GM23338 (cell line): ENCODE results near the gene CACNA2D4. TPM values are rescaled to one million over a fixed set of nuclear protein-coding genes. Genes with fewer than 3 reads are reported as not detected.

Source experiments
- ATAC-seq: fragments of 200-7000 bp; cut with Tn5 transposase; 3 replicates; pipeline ENCODE4 v1.9.1; 2020
- DNase-seq: peaks from one replicate; pipeline ENCODE4 v3.0.0-alpha.2; 2015; ENCODE audit warnings: low spot score
- H2AFZ ChIP-seq: fragments of 200-600 bp; sonication (generic); 2 replicates; pipeline ENCODE4 v1.8.0; 2016; ENCODE audit warnings: antibody characterized with exemption, mild to moderate bottlenecking, moderate library complexity
- H3F3A ChIP-seq: fragments of 200-600 bp; sonication (generic); replicated peaks from 2 replicates; pipeline ENCODE4 v1.8.0; 2017; ENCODE audit warnings: antibody characterized with exemption, mixed run types, low read depth
- H3K27ac ChIP-seq: fragments of 200-600 bp; sonication (generic); 2 replicates; pipeline ENCODE4 v1.6.1; 2016; ENCODE audit warnings: low read depth
- H3K27me3 ChIP-seq: fragments of 200-600 bp; sonication (generic); 2 replicates; pipeline ENCODE4 v1.8.0; 2016; ENCODE audit warnings: mild to moderate bottlenecking, mixed run types, moderate library complexity; ENCODE audit not compliant: insufficient read depth
- H3K36me3 ChIP-seq: fragments of 200-600 bp; sonication (generic); 2 replicates; pipeline ENCODE4 v1.8.0; 2016; ENCODE audit warnings: mild to moderate bottlenecking; ENCODE audit not compliant: insufficient read depth
- H3K4me1 ChIP-seq: fragments of 200-600 bp; sonication (generic); 2 replicates; pipeline ENCODE4 v1.8.0; 2016; ENCODE audit warnings: mild to moderate bottlenecking, moderate library complexity; ENCODE audit not compliant: insufficient read depth
- H3K4me2 ChIP-seq: fragments of 200-600 bp; sonication (generic); 2 replicates; pipeline ENCODE4 v1.7.1; 2017; ENCODE audit warnings: mixed run types
- H3K4me3 ChIP-seq: fragments of 200-600 bp; sonication (generic); 2 replicates; pipeline ENCODE4 v1.6.1; 2016; ENCODE audit warnings: mixed run types
- H3K79me2 ChIP-seq: fragments of 200-600 bp; sonication (generic); replicated peaks from 2 replicates; pipeline ENCODE4 v1.8.0; 2017; ENCODE audit warnings: mild to moderate bottlenecking; ENCODE audit not compliant: insufficient read depth
- H3K9me2 ChIP-seq: fragments of 200-600 bp; sonication (generic); 2 replicates; pipeline ENCODE4 v1.8.0; 2017; ENCODE audit not compliant: insufficient read depth
- H4K20me1 ChIP-seq: fragments of 200-600 bp; sonication (generic); replicated peaks from 2 replicates; pipeline ENCODE4 v1.8.0; 2017; ENCODE audit warnings: mild to moderate bottlenecking; ENCODE audit not compliant: insufficient read depth
- H3K27ac Mint-ChIP-seq: 2 replicates; pipeline ENCODE4 v1.8.0; 2020; ENCODE audit warnings: inconsistent platforms, mild to moderate bottlenecking, moderate library complexity, mixed read lengths
- H3K27me3 Mint-ChIP-seq: 3 replicates; pipeline ENCODE4 v1.8.0; 2022; ENCODE audit warnings: low read depth, mild to moderate bottlenecking, moderate library complexity, mixed read lengths, inconsistent platforms; ENCODE audit not compliant: insufficient read depth, poor library complexity
- H3K36me3 Mint-ChIP-seq: 3 replicates; pipeline ENCODE4 v1.8.0; 2021; ENCODE audit warnings: low read depth, mild to moderate bottlenecking, inconsistent platforms, moderate library complexity, mixed read lengths
- H3K4me1 Mint-ChIP-seq: 3 replicates; pipeline ENCODE4 v1.8.0; 2020; ENCODE audit warnings: mild to moderate bottlenecking, inconsistent platforms, mixed read lengths
- H3K4me3 Mint-ChIP-seq: 3 replicates; pipeline ENCODE4 v1.8.0; 2021; ENCODE audit warnings: moderate library complexity, mild to moderate bottlenecking, inconsistent platforms, mixed read lengths
- H3K9me3 Mint-ChIP-seq: 3 replicates; pipeline ENCODE4 v1.8.0; 2020; ENCODE audit warnings: moderate library complexity, mild to moderate bottlenecking, inconsistent platforms, mixed read lengths
- CREB1 ChIP-seq: fragments of 250-450 bp; sonication (Bioruptor Pico); IDR thresholded peaks from 2 replicates; pipeline ENCODE4 v1.5.0; 2020; ENCODE audit warnings: low read depth, mild to moderate bottlenecking, moderate library complexity
- CTCF ChIP-seq, 2 experiments: fragments of 200-600 bp in 1 of 2; sonication (generic) in 1 of 2; conservative IDR thresholded peaks; 2 replicates each; pipeline versions ENCODE4 v1.5.1 to v1.6.1; 2016 to 2017; ENCODE audit warnings: antibody characterized with exemption in 2 of 2, low read depth in 2 of 2, mild to moderate bottlenecking in 2 of 2, moderate library complexity in 1 of 2
- ETS1 ChIP-seq: IDR thresholded peaks from 2 replicates; pipeline ENCODE4 v1.6.1; 2016; ENCODE audit warnings: antibody characterized with exemption
- EZH2phosphoT487 ChIP-seq: fragments of 200-600 bp; sonication (generic); IDR thresholded peaks from one replicate; pipeline ENCODE4 v1.8.1; 2018; ENCODE audit warnings: antibody characterized with exemption; ENCODE audit not compliant: unreplicated experiment
- JUNB ChIP-seq: IDR thresholded peaks from one replicate; pipeline ENCODE4 v1.6.1; 2016; ENCODE audit warnings: antibody characterized with exemption; ENCODE audit not compliant: unreplicated experiment
- ZNF331 ChIP-seq: fragments of 250-450 bp; sonication (Bioruptor Pico); IDR thresholded peaks from 2 replicates; pipeline ENCODE4 v1.5.0; 2020; ENCODE audit warnings: low read depth, mild to moderate bottlenecking, moderate library complexity
- polyA plus RNA-seq: library from polyadenylated mRNA; unstranded; fragments of >200 nt; fragmentation: Nextera tagmentation; extraction: Ambion mirVana; gene quantifications from 2 replicates; pipeline ENCODE4 v1.2.1, GENCODE V29; 2016
- total RNA-seq: library from RNA; depleted of rRNA; stranded (reverse); fragments of >200 nt; shearing (Covaris generic); gene quantifications from 2 replicates; pipeline ENCODE4 v1.2.3, GENCODE V29; 2014

CACNA2D4 gene
- total and polyA plus RNA-seq, 2 experiments from 2014 or later, result 0.07 to 0.24 TPM

GRCh38 chr12:1933342-1934051, 15.0 kb upstream of the CACNA2D4 start:
- Histone ChIP-seq H3K4me1 (no peaks in the 10 kb centered on the region), H3F3A (peaks cover 4% of the 10 kb centered on the region; the same call in 1 of the 2 replicates), H3K4me3 (no peak overlapping the region), H3K27me3 (no peaks in the 10 kb centered on the region), H3K36me3 (0 out of 2 replicates have a peak, but pooled peaks cover 5% of the 10 kb centered on the region), H3K79me2 (no peaks in the 10 kb centered on the region), H3K27ac (no peak overlapping the region), H2AFZ (no peak overlapping the region), H4K20me1 (no peaks in the 10 kb centered on the region), H3K4me2 (no peak overlapping the region), H3K9me2 (no peaks in the 10 kb centered on the region)
- no peaks in the 10 kb centered on the region; the same call in 2 of the 3 replicates for H3K4me1 Mint-ChIP-seq
- H3K4me3 Mint-ChIP-seq, result no peak overlapping the region
- peak; percentile 56 for ATAC-seq
- TF ChIP-seq CTCF (conservative IDR thresholded peaks at IDR 0.05; ENCODE audit: low read depth in 2 of 2), result peak in 1 of 2 experiments; percentile 31; a peak in 2 of 4 replicates
- no peak for TF ChIP-seq ETS1
- no peaks in the 10 kb centered on the region for H3K36me3 Mint-ChIP-seq
- DNase-seq, result no peak
- no peaks in the 10 kb centered on the region for H3K9me3 Mint-ChIP-seq
- H3K27me3 Mint-ChIP-seq, result peaks cover 10% of the 10 kb centered on the region
- no peak overlapping the region for H3K27ac Mint-ChIP-seq

- H2AFZ ChIP-seq, result no peak overlapping the region
- no peak overlapping the region for H3K4me3 ChIP-seq
- Mint-ChIP-seq H3K27me3 (peaks cover 12% of the 10 kb centered on the region), H3K4me1 (no peaks in the 10 kb centered on the region; the same call in 2 of the 3 replicates), H3K27ac (no peak overlapping the region), H3K9me3 (no peaks in the 10 kb centered on the region), H3K36me3 (no peaks in the 10 kb centered on the region), H3K4me3 (no peak overlapping the region)
- no peaks in the 10 kb centered on the region for H3K36me3 ChIP-seq
- no peaks in the 10 kb centered on the region for H3K79me2 ChIP-seq
- TF ChIP-seq CREB1 (CRISPR knock-in tag), result no peak
- no peak for TF ChIP-seq JUNB
- ATAC-seq, result no peak
- H3F3A ChIP-seq, result peaks cover 4% of the 10 kb centered on the region; the same call in 1 of the 2 replicates
- H4K20me1 ChIP-seq, result no peaks in the 10 kb centered on the region
- H3K4me1 ChIP-seq, result no peaks in the 10 kb centered on the region
- DNase-seq, result no peak
- H3K4me2 ChIP-seq, result no peak overlapping the region
- H3K27me3 ChIP-seq, result no peaks in the 10 kb centered on the region
- H3K27ac ChIP-seq, result no peak overlapping the region
- no peaks in the 10 kb centered on the region for H3K9me2 ChIP-seq
Measured at GRCh38 chr12:1932264-1932777, 13.9 kb upstream of the CACNA2D4 start.

DNA sequence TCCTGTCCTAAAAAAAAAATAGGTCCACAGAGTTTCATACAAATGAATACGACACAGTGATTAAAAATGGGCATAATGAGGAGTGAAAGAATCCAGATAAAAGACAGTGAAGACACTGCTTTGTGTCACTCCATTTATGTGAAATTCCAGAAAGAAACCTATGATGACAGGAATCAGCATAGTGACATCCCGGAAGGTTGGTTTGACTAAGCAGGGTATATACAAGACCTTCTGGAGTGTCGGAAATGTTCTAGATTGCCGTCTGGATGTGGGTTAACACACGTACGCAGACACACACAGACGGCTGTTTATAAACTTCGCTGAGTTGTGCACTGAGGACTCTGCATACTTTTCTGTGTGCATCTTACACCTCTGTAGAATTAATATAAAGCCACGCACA, 13.2 kb upstream of the CACNA2D4 start:
- peaks cover 12% of the 10 kb centered on the region for H3K27me3 Mint-ChIP-seq
- no peak overlapping the region for H3K27ac Mint-ChIP-seq
- no peaks in the 10 kb centered on the region for H3K9me2 ChIP-seq

More for the DNA sequence above, 13.2 kb upstream of the CACNA2D4 start:
- no peak overlapping the region for H3K4me3 Mint-ChIP-seq
- Histone ChIP-seq H3F3A (peaks cover 4% of the 10 kb centered on the region; the same call in 1 of the 2 replicates), H3K27ac (no peak overlapping the region), H3K27me3 (no peaks in the 10 kb centered on the region), H3K79me2 (no peaks in the 10 kb centered on the region), H3K36me3 (no peaks in the 10 kb centered on the region), H3K4me1 (no peaks in the 10 kb centered on the region), H2AFZ (no peak overlapping the region), H3K4me2 (no peak overlapping the region), H3K4me3 (no peak overlapping the region), H4K20me1 (no peaks in the 10 kb centered on the region)
- TF ChIP-seq ZNF331 (CRISPR knock-in tag), result no peak
- no peak for TF ChIP-seq CTCF (conservative IDR thresholded peaks at IDR 0.05; ENCODE audit: low read depth in 2 of 2)
- TF ChIP-seq EZH2phosphoT487, result no peak
- TF ChIP-seq ETS1, result no peak
- no peak for TF ChIP-seq CREB1 (CRISPR knock-in tag)
- no peaks in the 10 kb centered on the region for H3K36me3 Mint-ChIP-seq
- DNase-seq (no peak), ATAC-seq (no peak)
- H3K4me1 Mint-ChIP-seq, result no peaks in the 10 kb centered on the region; the same call in 2 of the 3 replicates
- H3K9me3 Mint-ChIP-seq, result no peaks in the 10 kb centered on the region
